Epithelial cell of proximal tubule (primary cell): Measurements from ENCODE around the gene IP6K3. TPM values are rescaled to one million over a fixed set of nuclear protein-coding genes. Genes with fewer than 3 reads are reported as not detected.
A peak's percentile ranks its signal among the peaks of the same experiment; 100 is the strongest.

Source experiments
- DNase-seq: peaks from one replicate; pipeline ENCODE4 v3.0.0-alpha.2; 2011; ENCODE audit warnings: low read depth
- H3K4me3 ChIP-seq: 2 replicates; pipeline ENCODE4 v1.5.1; 2011; ENCODE audit warnings: low read depth, mild to moderate bottlenecking, low read length
- total RNA-seq: library from RNA; depleted of rRNA; stranded (reverse); fragments of >200 nt; gene quantifications from 2 replicates; pipeline ENCODE4 v1.2.3, GENCODE V29; 2015
- TF ChIP-seq, protein P1 (sequence below): conservative IDR thresholded peaks from 2 replicates; pipeline ENCODE4 v1.5.1; 2012; ENCODE audit warnings: low read depth, mild to moderate bottlenecking, low read length

The IP6K3 gene
- total RNA-seq, 1 donor from 2014 or later: 0.40 TPM

GRCh38 chr6:33772082-33772830 lies 25.6 kb upstream of the IP6K3 start:
- TF ChIP-seq, protein P1, sequence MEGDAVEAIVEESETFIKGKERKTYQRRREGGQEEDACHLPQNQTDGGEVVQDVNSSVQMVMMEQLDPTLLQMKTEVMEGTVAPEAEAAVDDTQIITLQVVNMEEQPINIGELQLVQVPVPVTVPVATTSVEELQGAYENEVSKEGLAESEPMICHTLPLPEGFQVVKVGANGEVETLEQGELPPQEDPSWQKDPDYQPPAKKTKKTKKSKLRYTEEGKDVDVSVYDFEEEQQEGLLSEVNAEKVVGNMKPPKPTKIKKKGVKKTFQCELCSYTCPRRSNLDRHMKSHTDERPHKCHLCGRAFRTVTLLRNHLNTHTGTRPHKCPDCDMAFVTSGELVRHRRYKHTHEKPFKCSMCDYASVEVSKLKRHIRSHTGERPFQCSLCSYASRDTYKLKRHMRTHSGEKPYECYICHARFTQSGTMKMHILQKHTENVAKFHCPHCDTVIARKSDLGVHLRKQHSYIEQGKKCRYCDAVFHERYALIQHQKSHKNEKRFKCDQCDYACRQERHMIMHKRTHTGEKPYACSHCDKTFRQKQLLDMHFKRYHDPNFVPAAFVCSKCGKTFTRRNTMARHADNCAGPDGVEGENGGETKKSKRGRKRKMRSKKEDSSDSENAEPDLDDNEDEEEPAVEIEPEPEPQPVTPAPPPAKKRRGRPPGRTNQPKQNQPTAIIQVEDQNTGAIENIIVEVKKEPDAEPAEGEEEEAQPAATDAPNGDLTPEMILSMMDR: no peak
- H3K4me3 ChIP-seq: no peak overlapping the region
- no peak for DNase-seq

DNA sequence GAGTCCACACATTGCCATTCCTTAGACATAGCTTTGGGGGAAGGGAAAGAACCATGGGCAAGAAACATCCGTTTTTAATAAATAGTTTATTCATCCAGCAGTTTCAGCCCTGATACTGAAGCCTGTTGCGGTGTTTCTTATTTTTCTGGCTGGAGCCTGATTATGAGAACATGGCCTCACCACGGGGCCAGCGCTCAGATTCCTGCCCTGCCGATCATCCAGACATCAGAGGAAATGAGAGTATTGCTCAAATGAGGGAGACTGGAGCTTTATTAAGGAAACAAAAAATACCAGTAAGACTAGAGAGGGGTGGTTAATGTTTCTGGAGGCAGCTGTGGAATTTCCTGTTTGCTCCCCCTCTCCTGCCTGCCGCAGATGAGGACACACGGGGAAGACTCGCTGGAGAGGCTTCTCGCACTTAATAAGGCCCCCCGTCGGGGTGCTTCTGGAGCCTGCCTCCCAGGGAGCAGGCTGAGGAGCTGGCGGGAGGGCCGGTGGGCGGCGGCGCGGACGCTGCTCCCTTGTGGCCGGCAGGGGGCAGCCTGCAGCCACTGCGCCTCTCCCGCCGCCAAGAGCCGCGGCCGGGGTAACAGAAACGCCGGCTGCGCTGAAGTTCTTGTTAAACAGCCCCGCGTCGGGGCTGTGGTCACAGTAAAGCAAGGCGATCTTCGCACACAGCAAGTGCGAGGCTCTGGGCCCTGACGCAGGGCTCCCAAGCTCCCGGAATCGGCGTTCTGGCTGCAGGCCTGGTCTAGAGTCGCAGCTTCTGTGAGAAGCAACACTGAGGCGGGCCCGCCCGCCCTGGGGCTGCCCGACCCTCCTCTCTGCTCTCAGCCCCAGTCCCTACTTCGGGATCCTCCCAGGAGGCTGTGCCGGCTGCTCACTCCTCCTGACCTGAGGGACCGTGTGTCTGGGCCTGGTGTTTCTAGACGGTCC lies 24.7 kb upstream of the IP6K3 start:
- TF ChIP-seq, protein P1: peak; percentile 74
- H3K4me3 ChIP-seq: no peak overlapping the region
- no peak for DNase-seq

DNA sequence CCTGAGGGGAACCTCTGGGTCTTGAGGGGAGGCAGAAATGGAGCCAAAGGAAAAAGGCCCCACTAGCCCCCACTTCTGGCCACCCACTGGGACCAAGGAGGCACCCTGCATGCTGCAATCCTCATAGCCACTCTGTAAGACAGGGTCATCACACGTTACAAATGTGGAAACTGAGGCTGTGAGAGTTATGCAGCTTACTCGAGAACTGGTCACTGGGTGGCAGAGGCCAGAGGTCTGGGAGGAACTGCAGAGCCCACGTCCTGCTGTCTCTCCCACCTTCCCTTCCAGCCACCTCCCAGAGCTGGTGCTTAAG lies 24.1 kb upstream of the IP6K3 start:
- TF ChIP-seq, protein P1: no peak
- H3K4me3 ChIP-seq: no peak overlapping the region
- DNase-seq: no peak

GRCh38 chr6:33770124-33770832 lies 23.6 kb upstream of the IP6K3 start:
- TF ChIP-seq, protein P1: no peak
- H3K4me3 ChIP-seq: no peak overlapping the region

DNA sequence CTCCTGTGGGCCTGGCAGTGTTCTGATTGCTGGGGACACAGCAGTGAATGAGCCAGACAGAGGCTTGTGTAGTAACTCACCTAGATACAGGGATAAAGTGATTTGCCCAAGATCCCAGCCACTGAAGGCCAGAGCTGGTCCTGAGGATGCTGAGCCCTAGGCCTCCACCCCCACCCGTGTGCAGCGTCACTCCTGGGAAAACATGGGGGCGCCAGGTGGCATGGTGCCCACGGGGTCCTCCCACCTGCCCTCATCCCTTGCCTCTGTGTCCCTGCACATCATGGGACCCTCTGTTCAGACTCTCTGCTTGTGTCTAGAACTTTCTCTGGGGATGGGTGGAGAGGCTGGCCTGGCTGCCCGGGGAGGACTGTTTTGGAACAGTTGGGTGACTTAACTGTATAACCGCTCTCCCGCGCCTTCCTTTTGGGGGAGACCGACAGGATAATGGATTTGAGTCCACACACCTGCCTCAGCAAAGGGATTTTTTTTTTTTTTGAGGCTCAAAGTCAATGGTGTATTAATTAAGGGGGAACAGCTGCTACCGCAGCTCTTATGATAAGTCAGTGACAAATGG lies 22.6 kb upstream of the IP6K3 start:
- DNase-seq: no peak
- TF ChIP-seq, protein P1: no peak
- H3K4me3 ChIP-seq: no peak overlapping the region

More at GRCh38 chr6:33770124-33770832, 23.6 kb upstream of the IP6K3 start:
- DNase-seq: no peak

- no peak for DNase-seq
- H3K4me3 ChIP-seq: no peak overlapping the region
- TF ChIP-seq, protein P1: peak; percentile 90
Observed at GRCh38 chr6:33768644-33769120, 22.0 kb upstream of the IP6K3 start.
